NCI-H1092 (cell line): ENCODE measurements around the gene KLHL25.

Experiments
- DNase-seq: peaks from one replicate; lab custom pipeline; 2025; lab: John Stamatoyannopoulos, UW

The KLHL25 gene

GRCh38 chr15:85773970-85774369, 20.8 kb downstream of the KLHL25 start:
- no peak for DNase-seq

GRCh38 chr15:85773249-85773648, 21.5 kb downstream of the KLHL25 start:
- no peak for DNase-seq

GRCh38 chr15:85772668-85773067, 22.1 kb downstream of the KLHL25 start:
- DNase-seq: no peak

GRCh38 chr15:85771781-85772445, 22.8 kb downstream of the KLHL25 start:
- DNase-seq: no peak

GRCh38 chr15:85771271-85771670, 23.5 kb downstream of the KLHL25 start:
- no peak for DNase-seq

- DNase-seq: no peak
Observed at GRCh38 chr15:85770096-85771041, 24.4 kb downstream of the KLHL25 start.

GRCh38 chr15:85769182-85769900, 25.4 kb downstream of the KLHL25 start:
- no peak for DNase-seq

- DNase-seq: no peak
Observed at GRCh38 chr15:85768595-85769168, 26.0 kb downstream of the KLHL25 start.

GRCh38 chr15:85767785-85768529, 26.8 kb downstream of the KLHL25 start:
- no peak for DNase-seq

- DNase-seq: no peak
Observed at GRCh38 chr15:85766001-85766831, 28.5 kb downstream of the KLHL25 start.

GRCh38 chr15:85764649-85765277, 30.0 kb downstream of the KLHL25 start:
- DNase-seq: no peak

- no peak for DNase-seq
Observed at GRCh38 chr15:85763673-85764633, 30.8 kb downstream of the KLHL25 start.

- DNase-seq: no peak
Observed at GRCh38 chr15:85763157-85763556, 31.6 kb downstream of the KLHL25 start.

- DNase-seq: no peak
Observed at GRCh38 chr15:85762756-85763127, 32.0 kb downstream of the KLHL25 start.

- DNase-seq: no peak
Observed at GRCh38 chr15:85762039-85762755, 32.5 kb downstream of the KLHL25 start.

GRCh38 chr15:85761635-85762034, 33.1 kb downstream of the KLHL25 start:
- no peak for DNase-seq

- DNase-seq: no peak
Observed at GRCh38 chr15:85760531-85761371, 34.0 kb downstream of the KLHL25 start.
